DMS79 treated with DMSO at 0.1 percent for 48 hours (cell line): Measurements from ENCODE around the gene RNF111.

Experiments
- DNase-seq: peaks from one replicate; lab custom pipeline; 2025; lab: John Stamatoyannopoulos, UW

Gene RNF111

GRCh38 chr15:58987491-58988005 is at the start of gene RNF111:
Gene RNF111 (plus strand): TSS chr15:58987663. CDS start chr15:59030823, 43,160 bp downstream.
- peak; percentile 74 for DNase-seq

DNA sequence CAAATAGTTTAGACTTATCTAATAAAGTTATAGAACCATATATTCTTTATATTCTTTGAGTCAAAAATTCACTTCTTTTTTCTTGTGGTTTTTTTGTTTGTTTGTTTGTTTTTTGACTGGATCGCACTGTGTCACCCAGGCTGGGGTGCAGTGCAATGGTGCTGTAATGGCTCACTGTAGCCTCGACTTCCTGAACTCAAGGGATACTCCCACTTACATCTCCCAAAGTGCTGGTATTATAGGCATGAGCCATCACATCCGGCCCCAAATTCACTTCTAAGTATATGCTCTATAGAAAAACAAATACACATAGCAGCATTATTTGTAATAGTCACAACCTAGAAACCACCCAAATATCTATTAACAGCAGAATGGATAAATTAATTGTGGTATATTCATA is 40.3 kb upstream of the RNF111 start:
- DNase-seq: no peak

- DNase-seq: no peak
Measured at GRCh38 chr15:58951388-58952007, 36.0 kb upstream of the RNF111 start.

GRCh38 chr15:58952751-58953150 is 34.7 kb upstream of the RNF111 start:
- no peak for DNase-seq

DNA sequence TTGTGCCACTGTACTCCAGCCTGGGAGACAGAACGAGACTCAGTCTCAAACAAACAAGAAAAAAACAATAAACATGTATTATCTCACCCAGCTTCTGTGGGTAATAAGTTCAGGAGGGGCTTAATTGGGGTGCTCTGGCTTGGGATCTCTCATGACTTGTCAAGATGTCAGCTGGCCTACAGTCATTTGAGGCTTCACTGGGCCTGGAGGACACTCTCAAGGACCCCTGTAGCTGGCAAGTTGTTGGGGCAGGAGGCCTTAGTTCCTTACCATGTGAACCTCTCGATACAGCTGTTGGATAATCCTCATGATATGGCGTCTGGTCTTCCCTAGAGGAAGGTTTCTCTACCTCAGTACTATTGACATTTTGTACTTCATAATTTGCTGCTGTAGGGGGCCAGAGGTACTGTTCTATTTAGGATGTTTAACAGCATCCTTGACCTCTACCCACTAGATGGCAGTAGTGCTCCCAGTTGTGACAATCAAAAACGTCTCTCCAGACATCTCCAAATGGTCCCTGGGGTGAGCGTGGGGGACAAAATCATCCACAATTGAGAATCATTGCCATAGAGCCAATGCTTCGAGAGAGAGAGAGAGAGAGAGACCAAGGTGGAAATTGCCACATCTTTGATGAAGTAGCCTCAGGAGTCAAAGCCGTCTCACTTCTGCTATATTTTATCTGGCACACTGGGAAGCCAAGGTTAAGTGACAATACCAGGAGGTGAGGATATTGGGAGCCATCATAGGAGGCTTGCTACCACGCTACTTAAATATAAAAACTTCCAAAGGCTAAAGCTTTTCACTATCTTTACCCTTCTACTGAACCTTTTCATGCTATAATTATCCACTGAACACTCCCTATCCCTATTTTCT is 30.1 kb upstream of the RNF111 start:
- DNase-seq: no peak

DNA sequence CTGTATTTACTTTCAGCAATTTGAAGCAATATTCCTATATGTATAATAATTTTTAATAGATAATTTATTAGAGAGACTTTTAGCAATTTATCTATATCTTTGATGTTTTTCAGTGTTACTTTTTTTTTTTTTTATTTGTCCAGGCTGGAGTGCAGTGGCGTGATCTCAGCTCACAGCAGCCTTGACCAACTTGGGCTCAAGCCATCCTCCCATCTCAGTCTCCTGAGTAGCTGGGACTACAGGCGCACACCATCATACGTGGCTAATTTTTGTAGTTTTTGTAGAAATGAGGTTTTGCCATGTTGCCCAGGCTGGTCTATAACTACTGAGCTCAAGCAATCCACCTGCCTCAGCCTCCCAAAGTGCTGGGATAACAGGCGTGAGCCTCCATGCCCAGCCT is 28.7 kb upstream of the RNF111 start:
- DNase-seq: no peak

- DNase-seq: no peak
Measured at GRCh38 chr15:58962136-58962535, 25.3 kb upstream of the RNF111 start.

- DNase-seq: no peak
Measured at GRCh38 chr15:58962662-58963565, 24.5 kb upstream of the RNF111 start.

GRCh38 chr15:58966698-58967097 is 20.8 kb upstream of the RNF111 start:
- DNase-seq: no peak

GRCh38 chr15:58967479-58967878 is 20.0 kb upstream of the RNF111 start:
- no peak for DNase-seq

DNA sequence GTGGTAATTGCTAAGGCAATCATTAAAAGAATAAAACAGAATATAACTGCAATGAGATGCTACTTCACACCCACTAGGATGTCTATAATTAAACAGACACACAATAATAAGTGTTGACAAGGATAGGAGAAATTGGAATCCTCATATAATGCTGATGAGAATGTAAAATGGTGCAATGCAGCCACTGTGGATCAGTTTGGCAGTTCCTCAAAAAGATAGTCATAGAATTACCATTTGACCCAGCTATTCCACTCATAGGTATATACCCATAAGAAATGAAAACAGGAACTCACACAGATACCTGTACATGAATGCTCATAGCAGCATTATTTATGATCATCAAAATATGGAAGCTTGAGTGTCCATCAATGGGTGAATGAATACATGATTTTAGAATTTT is 9.6 kb upstream of the RNF111 start:
- no peak for DNase-seq

DNA sequence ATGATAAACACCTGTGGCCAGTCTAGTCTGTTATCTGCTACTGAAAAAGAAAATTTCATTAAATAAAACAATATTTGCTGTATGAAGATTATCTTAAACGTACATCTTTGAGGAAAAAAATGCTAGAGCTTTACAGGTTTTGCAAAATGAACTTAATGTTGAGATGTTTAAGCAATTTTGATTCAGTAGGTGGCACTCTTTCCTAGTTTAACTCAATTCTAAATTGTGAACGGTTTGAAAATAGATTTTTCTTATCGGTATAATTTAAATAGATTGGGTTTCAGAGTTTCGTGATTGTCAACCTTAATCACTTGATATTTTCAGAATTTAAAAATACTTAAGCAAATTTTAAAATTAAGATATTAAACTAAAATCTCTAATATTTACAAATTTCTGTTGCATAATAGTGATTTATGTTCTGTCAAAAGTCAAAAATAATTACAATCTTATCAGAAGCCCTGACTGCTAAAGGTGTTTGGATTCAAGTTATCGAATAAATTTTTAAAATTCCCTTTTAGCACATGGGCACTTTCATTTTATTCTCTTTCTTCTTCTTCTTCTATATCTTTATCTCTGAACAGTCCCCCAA is 7.0 kb upstream of the RNF111 start:
- no peak for DNase-seq

GRCh38 chr15:58981808-58982475 is 5.5 kb upstream of the RNF111 start:
- no peak for DNase-seq

DNA sequence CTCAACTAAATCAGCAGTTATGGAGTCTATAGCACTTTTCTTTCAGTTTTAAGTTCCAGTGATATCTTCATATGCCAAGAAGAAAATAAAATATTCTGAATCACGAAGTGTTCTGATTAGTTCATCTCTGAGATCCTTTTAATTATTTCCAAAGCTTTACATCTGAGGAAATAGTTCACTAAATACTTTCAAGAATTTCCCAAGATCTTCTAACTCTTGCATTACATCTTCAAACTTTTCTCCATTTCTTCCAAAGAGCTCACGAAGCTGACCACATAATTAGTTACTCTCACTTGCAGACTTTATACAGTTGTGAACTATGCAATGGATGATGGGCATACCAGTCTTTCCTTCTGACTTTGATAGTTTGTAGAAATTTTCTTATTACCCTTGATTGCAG is 4.2 kb upstream of the RNF111 start:
- no peak for DNase-seq

GRCh38 chr15:58985443-58985842 is 2.0 kb upstream of the RNF111 start:
- DNase-seq: no peak

- no peak for DNase-seq
Measured at GRCh38 chr15:58987036-58987435, 427 bp upstream of the RNF111 start.

DNA sequence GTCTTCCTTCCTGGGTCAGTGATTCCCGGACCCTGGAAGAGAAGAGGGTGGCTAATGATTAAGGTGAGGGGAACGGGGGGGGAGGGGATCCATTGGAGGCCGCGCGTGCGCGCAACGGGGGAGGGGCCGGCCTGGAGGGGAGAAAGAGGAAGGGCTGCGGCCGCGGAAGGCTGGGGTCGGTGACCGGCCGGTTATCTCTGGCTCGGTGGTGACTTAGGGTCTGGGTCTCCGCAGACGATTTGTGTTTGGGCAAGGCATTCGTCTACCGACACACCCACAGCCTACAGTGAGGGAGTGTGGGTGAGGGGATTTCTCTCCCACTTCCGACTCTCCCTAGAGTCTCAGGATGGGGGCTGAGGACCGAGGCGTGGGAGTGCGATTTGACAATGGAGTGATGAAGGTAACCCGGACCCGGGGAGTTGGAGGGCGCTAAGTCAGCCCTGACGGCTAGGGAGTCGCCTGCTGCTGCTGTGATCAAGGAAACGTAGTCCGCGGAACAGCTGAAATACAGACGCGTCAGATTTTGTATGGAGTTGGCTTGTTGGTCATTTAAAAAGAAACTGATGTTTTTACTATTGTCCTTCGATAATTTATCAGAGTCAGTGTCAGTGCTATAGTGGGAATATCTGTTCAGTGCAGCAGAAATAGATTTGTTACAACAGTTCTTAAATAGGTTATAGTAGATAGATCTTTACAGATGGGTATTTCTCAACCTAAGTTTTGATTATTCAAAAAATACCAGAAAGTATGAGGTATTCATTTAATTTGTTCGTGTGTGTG is 733 bp downstream of the RNF111 start:
- peak; percentile 31 for DNase-seq

GRCh38 chr15:58992181-58992580 is 4.7 kb downstream of the RNF111 start:
- no peak for DNase-seq

- DNase-seq: no peak
Measured at GRCh38 chr15:58994906-58995453, 7.5 kb downstream of the RNF111 start.

DNA sequence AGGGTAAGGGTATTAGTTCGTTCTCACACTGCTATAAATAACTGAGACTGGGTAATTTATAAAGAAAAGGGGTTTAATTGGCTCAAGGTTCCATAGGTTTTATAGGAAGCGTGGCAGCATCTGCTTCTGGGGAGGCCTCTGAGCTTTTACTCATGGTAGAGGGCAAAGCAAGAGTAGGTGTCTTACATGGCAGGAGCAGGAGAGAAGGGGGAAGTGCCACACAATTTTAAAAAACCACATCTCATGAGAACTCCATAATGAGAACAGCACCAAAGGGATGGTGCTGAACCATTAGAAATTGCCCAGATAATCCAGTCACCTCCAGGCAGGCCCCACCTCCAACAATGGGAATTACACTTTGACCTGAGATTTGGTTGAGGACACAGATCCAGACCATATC is 12.2 kb downstream of the RNF111 start:
- no peak for DNase-seq
